Progenitor cell of endocrine pancreas (in vitro differentiated cells): ENCODE measurements around the gene MLIP. TPM values are rescaled to one million over a fixed set of nuclear protein-coding genes. Genes with fewer than 3 reads are reported as not detected.

Experiments
- DNase-seq: peaks from one replicate; pipeline ENCODE4 v3.0.0; 2021; ENCODE audit warnings: low spot score; ENCODE audit not compliant: unreplicated experiment
- H3K27ac Mint-ChIP-seq: 2 replicates; pipeline ENCODE4 v1.8.0; 2021; ENCODE audit warnings: mild to moderate bottlenecking, moderate library complexity, mixed read lengths
- H3K27me3 Mint-ChIP-seq: 2 replicates; pipeline ENCODE4 v1.8.0; 2021; ENCODE audit warnings: mixed read lengths
- H3K36me3 Mint-ChIP-seq: 2 replicates; pipeline ENCODE4 v1.8.0; 2022; ENCODE audit warnings: mixed read lengths; ENCODE audit not compliant: insufficient read depth
- H3K4me1 Mint-ChIP-seq: 2 replicates; pipeline ENCODE4 v1.8.0; 2021; ENCODE audit warnings: low read depth, mixed read lengths
- H3K4me3 Mint-ChIP-seq: 2 replicates; pipeline ENCODE4 v1.8.0; 2021; ENCODE audit warnings: low read depth, mild to moderate bottlenecking, moderate library complexity, mixed read lengths
- H3K9me3 Mint-ChIP-seq: 2 replicates; pipeline ENCODE4 v1.8.0; 2021; ENCODE audit warnings: low read depth, mixed read lengths
- CTCF ChIP-seq: fragments of 200-600 bp; sonication (generic); IDR thresholded peaks from one replicate; pipeline ENCODE4 v1.5.0; 2021; ENCODE audit warnings: antibody characterized with exemption, mild to moderate bottlenecking; ENCODE audit not compliant: unreplicated experiment
- total RNA-seq: library from RNA; stranded (reverse); gene quantifications from 2 replicates; pipeline ENCODE4 v1.2.1, GENCODE V29; 2021

Gene MLIP
- total RNA-seq, 1 donor from 2014 or later, result not detected

- Mint-ChIP-seq H3K9me3 (no peaks in the 10 kb centered on the region), H3K4me3 (no peak overlapping the region), H3K36me3 (no peaks in the 10 kb centered on the region), H3K27me3 (no peaks in the 10 kb centered on the region), H3K27ac (no peak overlapping the region), H3K4me1 (no peaks in the 10 kb centered on the region)
- TF ChIP-seq CTCF, result no peak
- DNase-seq, result no peak
Observed at GRCh38 chr6:54288474-54288873, 177.2 kb downstream of the MLIP start.

GRCh38 chr6:54289426-54289825 is 178.2 kb downstream of the MLIP start:
- H3K36me3 Mint-ChIP-seq, result no peaks in the 10 kb centered on the region
- TF ChIP-seq CTCF, result no peak
- H3K4me3 Mint-ChIP-seq, result no peak overlapping the region
- no peaks in the 10 kb centered on the region for H3K4me1 Mint-ChIP-seq
- no peak overlapping the region for H3K27ac Mint-ChIP-seq
- H3K27me3 Mint-ChIP-seq, result no peaks in the 10 kb centered on the region
- DNase-seq, result no peak
- no peaks in the 10 kb centered on the region for H3K9me3 Mint-ChIP-seq

GRCh38 chr6:54291146-54291545 is 179.9 kb downstream of the MLIP start:
- Mint-ChIP-seq H3K4me3 (no peak overlapping the region), H3K27me3 (no peaks in the 10 kb centered on the region), H3K27ac (no peak overlapping the region), H3K9me3 (no peaks in the 10 kb centered on the region), H3K36me3 (no peaks in the 10 kb centered on the region), H3K4me1 (no peaks in the 10 kb centered on the region)
- no peak for TF ChIP-seq CTCF
- DNase-seq, result no peak

- Mint-ChIP-seq H3K27me3 (no peaks in the 10 kb centered on the region), H3K4me3 (no peak overlapping the region), H3K27ac (no peak overlapping the region), H3K36me3 (no peaks in the 10 kb centered on the region), H3K9me3 (no peaks in the 10 kb centered on the region), H3K4me1 (no peaks in the 10 kb centered on the region)
- DNase-seq, result no peak
- TF ChIP-seq CTCF, result no peak
Observed at GRCh38 chr6:54291738-54292137, 180.5 kb downstream of the MLIP start.

GRCh38 chr6:54294965-54295532 is 183.8 kb downstream of the MLIP start:
- no peaks in the 10 kb centered on the region for H3K27me3 Mint-ChIP-seq
- H3K27ac Mint-ChIP-seq, result no peak overlapping the region
- no peaks in the 10 kb centered on the region for H3K36me3 Mint-ChIP-seq
- no peak overlapping the region for H3K4me3 Mint-ChIP-seq
- H3K4me1 Mint-ChIP-seq, result no peaks in the 10 kb centered on the region
- no peak for TF ChIP-seq CTCF
- DNase-seq, result no peak
- no peaks in the 10 kb centered on the region for H3K9me3 Mint-ChIP-seq
